ENCODE measurements around the gene PRDM11. TPM values are rescaled to one million over a fixed set of nuclear protein-coding genes. Genes with fewer than 3 reads are reported as not detected.

The PRDM11 gene
- total and polyA plus RNA-seq, 10 of the 15 experiments (the other 5 are each of a cell fraction or from before 2014, with no cell fraction given): 0.03 to 2.4 (median 0.53) TPM

DNA sequence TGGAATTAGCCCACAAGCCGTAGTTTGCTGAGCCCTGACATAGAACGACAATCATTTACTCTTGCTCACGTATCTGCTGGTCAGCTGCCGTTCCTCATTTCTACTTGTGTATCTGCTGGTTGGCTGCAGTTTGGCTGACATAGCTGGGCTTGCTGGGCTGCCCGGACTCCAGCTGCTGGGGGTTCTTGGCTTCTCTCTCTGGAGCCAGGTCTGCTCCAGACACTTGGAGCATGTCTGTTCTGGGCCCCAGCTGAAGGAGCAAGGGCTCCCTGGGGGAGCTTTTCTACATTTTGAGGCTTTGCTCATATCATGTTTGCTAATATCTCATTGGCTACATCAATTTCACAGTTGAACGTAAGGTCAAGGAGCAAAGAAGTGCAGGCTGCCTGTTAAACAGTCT, 47.3 kb downstream of the PRDM11 start:
- RAD21 ChIA-PET (ENCODE audit: unreplicated experiment): no interaction called here
- in situ Hi-C loops (cut with MboI): no loop called here
- Histone ChIP-seq H3K27ac (ENCODE audit: control insufficient read depth, insufficient read depth) (no peak overlapping the region), H3K4me1 (ENCODE audit: control insufficient read depth, insufficient read depth, low read length) (no peaks in the 10 kb centered on the region), H3K9ac (ENCODE audit: control insufficient read depth, insufficient read depth, low read length) (no peak overlapping the region), H3K36me3 (ENCODE audit: control insufficient read depth in 2 of 2, insufficient read depth in 2 of 2, low read length in 1 of 2) (no peaks in the 10 kb centered on the region), H2AFZ (ENCODE audit: control insufficient read depth, low read depth, low read length) (no peak overlapping the region), H4K20me1 (ENCODE audit: control insufficient read depth, insufficient read depth) (no peaks in the 10 kb centered on the region), H3K4me3 (no peak overlapping the region), H3K27me3 (replicated peaks in 1 of 2; ENCODE audit: control insufficient read depth in 2 of 2, insufficient read depth in 2 of 2, low read length in 1 of 2) (no peaks in the 10 kb centered on the region), H3K9me3 (replicated peaks; ENCODE audit: control insufficient read depth, insufficient read depth, low read length) (no peaks in the 10 kb centered on the region), H3K79me2 (ENCODE audit: control insufficient read depth, insufficient read depth, low read length) (no peaks in the 10 kb centered on the region), H3K4me2 (ENCODE audit: control insufficient read depth, insufficient read depth) (no peak overlapping the region)
- POLR2A ChIA-PET: no interaction called here
- SMC1A ChIA-PET (ENCODE audit: uncharacterized antibody, unreplicated experiment): no interaction called here
- no peak for ATAC-seq
- BruUV-seq (replicated peaks): no TSS peak
- WGBS (ENCODE audit: insufficient coverage, insufficient replicate concordance, low lambda C conversion rate, missing lambda C conversion rate): 65% methylated on average over 6 of the region's 6 CpGs
- TF ChIP-seq, protein P1, sequence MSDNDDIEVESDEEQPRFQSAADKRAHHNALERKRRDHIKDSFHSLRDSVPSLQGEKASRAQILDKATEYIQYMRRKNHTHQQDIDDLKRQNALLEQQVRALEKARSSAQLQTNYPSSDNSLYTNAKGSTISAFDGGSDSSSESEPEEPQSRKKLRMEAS (IDR thresholded peaks at IDR 0.05; ENCODE audit: low read depth, low read length): no peak
- TF ChIP-seq DPF2 (IDR thresholded peaks at IDR 0.05) (no peak), FOXK2 (IDR thresholded peaks at IDR 0.05) (no peak), SMARCA5 (IDR thresholded peaks at IDR 0.05) (no peak), SPI1 (IDR thresholded peaks at IDR 0.05; ENCODE audit: borderline replicate concordance, insufficient read depth, low read depth, low read length) (no peak), CBFB (IDR thresholded peaks at IDR 0.05; ENCODE audit: low read depth) (no peak), HCFC1 (IDR thresholded peaks at IDR 0.05; ENCODE audit: low read length) (no peak), WRNIP1 (IDR thresholded peaks at IDR 0.05; ENCODE audit: borderline replicate concordance, low read depth, low read length) (no peak), CREB1 (IDR thresholded peaks at IDR 0.05; ENCODE audit: low read depth) (no peak), EP300 (IDR thresholded peaks at IDR 0.05; ENCODE audit: borderline replicate concordance in 1 of 2, control insufficient read depth in 1 of 2, low read depth in 2 of 2, low read length in 2 of 2) (no peak), SMAD5 (IDR thresholded peaks at IDR 0.05; ENCODE audit: low read depth) (no peak)
- intact Hi-C loops (cut with micrococcal nuclease; ENCODE audit: unreplicated experiment): no loop called here
- DNase-seq (ENCODE audit: low read depth, low spot score): no peak
- CTCF ChIA-PET: no interaction called here
- FAIRE-seq: no peak
